Urothelium cell line (cell line): ENCODE measurements around the gene PRRT2.
"Not testable (repeated sequence)": the region's sequence is repeated elsewhere in the genome, so short reads cannot be mapped to it uniquely, and the experiment has no call there.

ENCODE experiments used
- DNase-seq: peaks from one replicate; pipeline ENCODE4 v3.0.0; 2011; ENCODE audit warnings: low spot score, mixed read lengths
- FAIRE-seq: peaks from 2 replicates; lab custom pipeline; 2011; peaks lifted over from hg19 to GRCh38; lab: Jason Lieb, UNC

Gene PRRT2

DNA sequence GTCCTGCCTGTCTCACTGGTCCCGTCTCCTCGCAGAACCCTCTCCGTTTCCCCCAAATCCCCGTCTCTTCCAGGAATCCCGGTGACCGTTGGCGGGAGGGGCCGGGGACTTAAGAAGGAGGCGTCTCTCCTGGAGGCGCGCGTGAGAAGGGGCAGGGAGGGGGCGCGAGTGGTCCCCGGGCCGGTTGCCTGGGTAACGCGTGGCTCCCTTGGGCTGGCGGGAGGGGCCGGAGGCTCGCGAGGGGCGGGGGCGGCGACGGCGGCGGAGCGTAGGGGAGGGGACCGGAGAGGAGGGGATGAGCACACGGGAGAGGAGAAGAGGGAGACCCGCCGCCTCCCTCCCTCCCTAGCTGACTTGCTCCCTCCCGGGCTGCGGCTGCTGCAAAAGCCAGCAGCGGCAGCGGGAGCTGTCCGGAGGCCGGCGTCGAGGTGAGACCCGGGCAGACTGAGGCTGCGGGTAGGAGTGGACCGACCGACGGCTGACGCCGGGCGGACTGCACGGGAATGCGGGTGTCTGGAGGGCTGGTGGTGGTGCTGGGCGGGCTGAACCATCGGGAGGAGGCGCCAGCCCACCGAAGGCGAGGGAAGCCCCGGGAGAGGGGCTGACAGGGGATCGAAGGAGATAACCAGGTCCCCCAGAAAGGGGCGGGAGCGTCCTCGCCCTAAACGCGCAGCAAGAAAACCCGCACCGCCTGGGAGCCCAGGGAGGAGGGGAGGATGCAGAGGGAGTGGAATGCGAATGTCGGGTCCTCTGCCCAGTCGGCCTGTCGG is at the start of gene PRRT2:
PRRT2 (plus strand) TSS at position 298 of the 770 bp plus-strand sequence. CDS start 862 bp downstream, outside the sequence.
- DNase-seq (no peak), FAIRE-seq (no peak)

- FAIRE-seq: no peak
- no peak for DNase-seq
These were observed 48.7 kb upstream of the PRRT2 start for GRCh38 chr16:29763326-29763725.

GRCh38 chr16:29765167-29766032 is 46.6 kb upstream of the PRRT2 start:
- FAIRE-seq (no peak), DNase-seq (no peak)

DNA sequence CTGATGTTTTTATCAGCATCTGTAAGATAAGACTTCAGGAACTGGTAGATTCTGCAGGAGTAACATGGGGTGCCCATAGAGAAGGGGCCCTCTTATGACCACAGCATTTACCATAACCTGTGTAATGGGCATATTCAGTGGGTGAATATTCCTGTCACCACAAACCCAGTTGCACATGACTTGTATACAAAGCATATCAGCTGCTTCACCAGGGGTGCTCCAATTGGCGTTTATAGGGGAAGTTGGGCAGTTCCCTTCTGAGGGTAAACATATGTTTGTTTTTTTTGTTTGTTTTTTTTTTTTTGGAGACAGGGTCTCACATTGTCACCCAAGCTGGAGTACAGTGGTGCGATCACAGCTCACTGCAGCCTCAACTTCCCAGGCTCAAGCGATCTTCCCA is 45.4 kb upstream of the PRRT2 start:
- FAIRE-seq: no peak

GRCh38 chr16:29767062-29767461 is 44.9 kb upstream of the PRRT2 start:
- FAIRE-seq: no peak

More for the DNA sequence above, 45.4 kb upstream of the PRRT2 start:
- DNase-seq: no peak

GRCh38 chr16:29769507-29769906 is 42.5 kb upstream of the PRRT2 start:
- FAIRE-seq (no peak), DNase-seq (no peak)

More at GRCh38 chr16:29767062-29767461, 44.9 kb upstream of the PRRT2 start:
- no peak for DNase-seq

- DNase-seq (no peak), FAIRE-seq (no peak)
These were observed 41.6 kb upstream of the PRRT2 start for GRCh38 chr16:29770250-29770929.

GRCh38 chr16:29772330-29772729 is 39.7 kb upstream of the PRRT2 start:
- not testable (repeated sequence) for FAIRE-seq, DNase-seq

DNA sequence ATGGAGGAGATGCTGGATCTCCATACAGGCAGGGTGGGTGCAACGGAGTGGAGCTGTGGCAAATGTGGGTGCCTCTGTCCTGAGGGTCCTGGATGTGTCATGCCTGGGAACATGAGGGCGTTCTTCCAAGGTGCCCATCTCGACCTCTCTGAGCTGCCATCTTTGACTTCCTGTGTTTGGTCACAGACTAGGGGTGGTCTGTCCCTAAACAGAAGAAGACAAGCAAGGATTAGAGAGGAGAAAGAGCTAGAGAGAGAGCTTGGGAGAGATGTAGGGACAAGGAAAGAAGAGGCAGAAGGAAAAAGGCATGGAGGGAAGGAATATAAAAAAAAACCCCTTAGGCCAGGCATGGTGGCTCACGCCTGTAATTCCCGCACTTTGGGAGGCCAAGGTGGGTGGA is 37.3 kb upstream of the PRRT2 start:
- DNase-seq (no peak), FAIRE-seq (no peak)

DNA sequence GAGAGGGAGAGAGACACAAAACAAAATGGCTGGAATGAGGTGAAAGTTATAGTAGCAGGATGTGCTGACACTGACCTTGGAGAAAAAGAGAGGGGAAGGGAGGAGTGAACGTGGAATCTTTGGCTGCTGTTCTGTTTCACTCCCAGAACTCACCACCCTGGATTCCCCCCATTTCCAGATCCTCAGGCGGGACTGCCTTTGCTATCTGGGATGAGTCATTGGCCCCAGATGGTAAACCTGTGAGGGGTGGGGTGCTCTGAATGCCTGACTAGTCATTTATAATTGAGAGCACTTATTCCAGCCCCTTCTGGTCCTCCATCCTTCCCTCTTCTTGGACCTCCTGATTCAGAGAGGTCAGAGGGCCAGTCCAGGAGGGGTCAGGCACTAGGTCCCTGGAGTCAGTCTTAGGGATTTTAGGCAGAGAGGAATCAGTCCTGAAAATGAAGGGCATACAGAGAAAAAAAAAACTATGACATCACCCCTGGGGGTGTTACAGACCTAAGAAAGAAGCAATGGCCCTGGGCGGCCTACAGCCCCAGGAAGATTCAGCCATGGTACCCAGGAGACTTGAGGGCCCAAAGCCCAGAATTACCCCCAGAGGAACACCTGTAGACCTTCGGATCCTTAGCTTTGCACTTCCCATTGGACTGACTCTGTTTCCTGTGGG is 36.1 kb upstream of the PRRT2 start:
- FAIRE-seq: no peak
- peak; percentile 48 for DNase-seq

DNA sequence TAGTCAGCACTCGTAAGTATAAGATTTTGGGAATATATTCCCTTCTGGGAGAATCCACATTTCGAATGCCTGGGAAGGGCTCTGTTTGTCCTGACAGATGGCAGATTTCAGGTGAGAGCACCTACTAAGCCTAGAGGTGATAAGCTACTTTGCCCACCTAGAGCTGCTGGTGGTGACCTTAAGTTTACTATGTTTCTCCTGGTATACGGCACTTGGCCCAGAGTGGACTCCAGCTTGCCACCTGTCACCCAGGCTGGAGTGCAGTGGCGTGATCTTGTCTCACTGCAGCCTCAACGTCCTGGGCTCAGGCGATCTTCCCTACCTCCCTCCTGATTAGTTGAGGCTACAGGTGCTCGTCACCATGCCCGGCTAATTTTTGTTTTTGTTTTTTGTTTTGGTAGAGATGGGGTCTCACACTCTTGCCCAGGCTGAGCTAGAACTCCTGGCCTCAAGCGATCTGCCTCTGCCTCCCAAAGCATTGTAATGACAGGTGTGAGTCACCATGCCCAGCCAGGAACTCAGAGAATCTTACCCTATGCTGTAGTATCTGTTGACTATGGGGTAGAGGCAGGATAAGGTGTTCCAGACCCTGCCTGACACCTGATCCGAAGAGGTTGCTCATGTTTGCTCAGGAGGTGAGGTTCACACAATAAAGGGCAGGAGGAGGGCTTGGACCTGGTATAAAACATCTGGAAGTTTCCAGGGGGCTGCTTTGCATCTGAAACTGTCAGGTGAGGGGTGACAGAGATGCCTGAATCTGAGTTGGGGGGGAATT is 34.2 kb upstream of the PRRT2 start, which contains the start of gene ZG16:
ZG16 (plus strand) TSS at position 681 of the 775 bp plus-strand sequence. CDS start 1,011 bp downstream, outside the sequence.
- FAIRE-seq: no peak
- DNase-seq: no peak

DNA sequence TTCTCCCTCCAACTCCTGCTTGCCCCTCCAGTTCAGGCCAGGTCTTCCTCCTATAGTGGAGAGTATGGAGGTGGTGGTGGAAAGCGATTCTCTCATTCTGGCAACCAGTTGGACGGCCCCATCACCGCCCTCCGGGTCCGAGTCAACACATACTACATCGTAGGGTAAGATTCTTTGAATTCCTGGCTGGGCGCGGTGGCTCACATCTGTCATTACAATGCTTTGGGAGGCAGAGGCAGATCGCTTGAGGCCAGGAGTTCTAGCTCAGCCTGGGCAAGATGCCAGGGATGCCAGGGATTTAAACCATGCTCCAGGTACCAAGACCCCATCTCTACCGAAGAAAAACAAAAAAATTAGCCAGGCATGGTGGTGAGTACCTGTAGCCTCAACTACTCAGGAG is 32.5 kb upstream of the PRRT2 start:
- DNase-seq (peak; percentile 27), FAIRE-seq (no peak)

- not testable (repeated sequence) for DNase-seq, FAIRE-seq
These were observed 28.7 kb upstream of the PRRT2 start for GRCh38 chr16:29783094-29783953.

GRCh38 chr16:29784157-29784556 is 27.8 kb upstream of the PRRT2 start:
- FAIRE-seq: no peak

DNA sequence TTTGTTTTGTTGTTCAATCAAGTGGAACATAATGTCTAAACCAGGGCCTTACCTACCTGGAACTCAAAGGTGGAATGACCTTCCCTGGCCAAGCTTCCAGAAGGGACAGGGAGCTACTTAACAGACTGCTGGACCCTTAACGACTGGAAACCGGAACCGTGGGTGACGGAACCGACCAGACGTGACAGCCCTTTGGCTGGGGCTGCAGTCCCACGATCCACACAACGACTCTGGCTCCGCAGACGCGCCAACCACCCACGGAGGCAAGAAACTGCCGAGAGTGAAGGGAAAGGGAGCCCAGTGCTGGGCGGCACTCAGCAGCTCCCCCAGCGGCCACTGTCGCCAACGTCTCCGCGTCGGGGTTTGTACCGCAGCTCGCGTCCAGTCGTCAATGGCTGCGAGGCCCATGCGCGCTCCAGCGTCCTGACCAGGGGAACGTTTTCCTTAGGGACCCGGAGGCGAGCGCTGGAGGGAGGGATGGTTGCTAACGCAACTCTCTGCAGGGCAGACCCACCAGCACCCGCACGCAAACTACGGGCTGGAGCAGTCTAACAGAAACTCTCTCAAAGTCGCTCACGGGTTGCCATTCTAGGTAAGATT is 27.0 kb upstream of the PRRT2 start:
- FAIRE-seq: no peak

More at GRCh38 chr16:29784157-29784556, 27.8 kb upstream of the PRRT2 start:
- no peak for DNase-seq

DNA sequence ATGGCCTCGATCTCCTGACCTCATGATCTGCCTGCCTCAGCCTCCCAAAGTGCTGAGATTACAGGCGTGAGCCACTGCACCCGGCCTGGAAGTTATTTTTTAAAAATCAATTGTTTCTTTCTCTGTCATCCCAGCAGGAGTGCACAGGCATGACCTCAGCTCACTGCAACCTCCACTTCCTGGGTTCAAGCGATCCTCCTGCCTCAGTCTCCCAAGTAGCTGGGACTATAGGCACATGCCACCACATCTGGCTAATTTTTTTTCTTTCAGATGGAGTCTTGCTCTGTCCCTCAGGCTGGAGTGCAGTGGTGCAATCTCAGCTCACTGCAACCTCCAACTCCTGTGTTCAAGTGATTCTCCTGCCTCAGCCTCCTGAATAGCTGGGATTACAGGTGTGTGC is 24.8 kb upstream of the PRRT2 start:
- not testable (repeated sequence) for FAIRE-seq, DNase-seq

More for the DNA sequence above, 27.0 kb upstream of the PRRT2 start:
- DNase-seq: no peak

GRCh38 chr16:29789775-29790182 is 22.2 kb upstream of the PRRT2 start:
- no peak for DNase-seq
- FAIRE-seq: no peak
